NCI-H510A (cell line): ENCODE results near the gene SCYL1.

Source experiments
- DNase-seq: peaks from one replicate; lab custom pipeline; 2025; lab: John Stamatoyannopoulos, UW

Gene SCYL1

DNA sequence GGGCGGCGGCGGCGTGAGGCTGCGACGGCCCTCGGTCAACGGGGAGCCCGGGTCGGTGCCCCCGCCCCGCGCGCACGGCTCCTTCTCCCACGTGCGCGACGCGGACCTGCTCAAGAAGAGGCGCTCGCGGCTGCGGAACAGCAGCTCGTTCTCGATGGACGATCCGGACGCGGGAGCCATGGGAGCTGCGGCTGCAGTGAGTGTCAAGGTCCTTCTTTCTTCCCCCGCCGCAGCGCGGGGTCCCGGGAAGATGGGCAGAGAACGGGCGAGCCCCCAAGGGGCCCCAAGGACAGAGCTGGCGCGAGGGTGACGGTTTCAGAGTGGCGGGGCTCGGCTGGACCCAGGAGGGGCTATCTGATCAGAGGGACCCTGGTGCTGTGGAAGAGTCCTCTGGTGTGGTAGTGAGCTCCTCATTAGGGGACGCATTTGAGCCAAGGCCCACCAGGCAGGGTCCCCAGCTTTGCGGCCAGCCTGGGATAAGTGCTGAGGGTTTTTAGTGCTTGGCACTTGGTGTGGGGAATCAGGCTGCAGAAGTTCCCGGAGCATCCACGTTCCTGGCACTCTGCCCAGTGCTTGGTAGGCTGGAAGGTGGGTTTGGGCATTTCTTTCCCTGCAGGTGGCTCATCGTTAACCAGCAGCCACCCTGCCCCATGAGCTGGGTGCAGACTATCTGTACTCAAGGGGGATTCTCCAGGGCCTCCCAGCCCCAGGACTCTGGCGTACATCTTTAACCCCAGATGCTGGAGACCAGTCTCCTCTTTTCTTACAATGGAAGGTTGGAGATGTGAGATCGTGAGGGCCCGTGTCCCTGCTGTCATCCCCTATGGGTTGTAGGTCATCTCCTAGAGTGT is 60.7 kb downstream of the SCYL1 start:
- no peak for DNase-seq

DNA sequence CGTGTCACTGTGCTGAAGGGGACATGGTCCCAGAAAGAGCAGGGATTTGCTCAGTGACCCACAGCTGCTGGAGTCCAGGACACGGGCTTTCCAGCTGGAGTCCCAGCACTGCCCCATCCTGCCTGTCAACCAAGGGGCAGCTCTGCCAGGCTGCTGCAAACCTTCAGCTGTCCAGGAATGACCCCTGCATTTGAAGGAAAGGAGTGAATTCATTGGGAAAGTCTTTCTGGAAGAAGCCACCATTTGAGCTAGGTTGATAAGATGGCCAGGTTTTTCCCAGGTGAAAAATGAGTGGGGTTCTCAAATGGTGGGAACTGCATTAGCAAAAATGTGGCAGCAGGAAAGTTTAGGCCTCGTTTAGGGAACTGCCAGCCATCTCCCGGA is 61.4 kb downstream of the SCYL1 start:
- no peak for DNase-seq

DNA sequence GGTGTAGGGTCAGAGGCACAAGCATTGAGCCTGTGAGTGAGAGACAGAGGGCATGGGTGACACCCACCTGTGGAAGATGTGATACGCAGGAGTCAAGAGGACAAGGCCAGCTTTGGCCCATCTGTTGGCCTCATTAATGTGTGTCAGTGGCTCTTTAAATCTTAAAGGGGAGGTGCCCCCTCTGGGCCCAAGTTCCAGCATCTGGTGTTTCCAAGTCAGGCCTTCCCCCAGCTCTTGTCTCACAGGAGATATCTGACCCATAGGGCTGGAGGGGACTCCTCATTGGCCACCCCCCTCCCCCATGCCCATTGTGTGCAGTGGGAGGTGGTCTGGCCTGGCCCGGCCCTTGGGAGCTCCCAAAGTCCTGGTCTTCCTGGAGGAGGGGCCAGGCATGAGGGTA is 61.8 kb downstream of the SCYL1 start:
- DNase-seq: no peak
